ENCODE results near the gene SAMD4B.

Gene SAMD4B

GRCh38 chr19:39356073-39356472 lies 13.9 kb downstream of the SAMD4B start:
- H3K4me3 ChIP-seq (replicated peaks; ENCODE audit: low read depth, low read length) = no peak overlapping the region
- DNase-seq (ENCODE audit: low read depth) = no peak
- TF ChIP-seq CTCF (IDR thresholded peaks at IDR 0.05; ENCODE audit: low read length, missing control alignments) = no peak

GRCh38 chr19:39356647-39357046 lies 14.4 kb downstream of the SAMD4B start:
- TF ChIP-seq CTCF (IDR thresholded peaks at IDR 0.05; ENCODE audit: low read length, missing control alignments) = no peak
- no peak overlapping the region for H3K4me3 ChIP-seq (replicated peaks; ENCODE audit: low read depth, low read length)
- DNase-seq (ENCODE audit: low read depth) = no peak

- DNase-seq (ENCODE audit: low read depth) = no peak
- TF ChIP-seq CTCF (IDR thresholded peaks at IDR 0.05; ENCODE audit: low read length, missing control alignments) = no peak
- H3K4me3 ChIP-seq (replicated peaks; ENCODE audit: low read depth, low read length) = no peak overlapping the region
Observed at GRCh38 chr19:39359026-39359425, 16.8 kb downstream of the SAMD4B start.

GRCh38 chr19:39360599-39360998 lies 18.4 kb downstream of the SAMD4B start:
- no peak for TF ChIP-seq CTCF (IDR thresholded peaks at IDR 0.05; ENCODE audit: low read length, missing control alignments)
- no peak overlapping the region for H3K4me3 ChIP-seq (replicated peaks; ENCODE audit: low read depth, low read length)
- no peak for DNase-seq (ENCODE audit: low read depth)

GRCh38 chr19:39362682-39363657 lies 20.7 kb downstream of the SAMD4B start:
- DNase-seq (ENCODE audit: low read depth) = peak; percentile 59
- H3K4me3 ChIP-seq (replicated peaks; ENCODE audit: low read depth, low read length) = no peak overlapping the region
- TF ChIP-seq CTCF (IDR thresholded peaks at IDR 0.05; ENCODE audit: low read length, missing control alignments) = no peak

GRCh38 chr19:39363901-39364457 lies 21.8 kb downstream of the SAMD4B start:
- no peak for DNase-seq (ENCODE audit: low read depth)
- H3K4me3 ChIP-seq (replicated peaks; ENCODE audit: low read depth, low read length) = no peak overlapping the region
- no peak for TF ChIP-seq CTCF (IDR thresholded peaks at IDR 0.05; ENCODE audit: low read length, missing control alignments)
